Activated CD4-positive, alpha-beta T cell treated with anti-CD3 and anti-CD28 coated beads, Interleukin-2, amount 50 U/mL, for 48 hours (primary cell): ENCODE measurements around the gene NFATC2.
A peak's percentile ranks its signal among the peaks of the same experiment; 100 is the strongest.
"Not testable (repeated sequence)": the region's sequence is repeated elsewhere in the genome, so short reads cannot be mapped to it uniquely, and the experiment has no call there.

Experiments
- DNase-seq, 2 experiments: peaks; one replicate each; pipeline ENCODE4 v3.0.0-alpha.2; 2020

NFATC2 gene

GRCh38 chr20:51542571-51543421 is at the start of gene NFATC2:
Gene NFATC2, minus strand, starts transcription at chr20:51542719. Its CDS starts 220 bp downstream, at chr20:51542499.
- DNase-seq, result peak; percentile 54 to 58

- no peak for DNase-seq
These were observed 49.4 kb upstream of the NFATC2 start for GRCh38 chr20:51591871-51592270.

- DNase-seq, result no peak
These were observed 46.2 kb upstream of the NFATC2 start for GRCh38 chr20:51588762-51589161.

GRCh38 chr20:51587145-51587544 is 44.6 kb upstream of the NFATC2 start:
- no peak for DNase-seq

- DNase-seq, result no peak
These were observed 43.5 kb upstream of the NFATC2 start for GRCh38 chr20:51586005-51586440.

GRCh38 chr20:51585148-51585547 is 42.6 kb upstream of the NFATC2 start:
- DNase-seq, result no peak

- DNase-seq, result no peak
These were observed 42.2 kb upstream of the NFATC2 start for GRCh38 chr20:51584737-51585136.

GRCh38 chr20:51584116-51584515 is 41.6 kb upstream of the NFATC2 start:
- no peak for DNase-seq

GRCh38 chr20:51583499-51583898 is 41.0 kb upstream of the NFATC2 start:
- no peak for DNase-seq

- DNase-seq, result no peak
These were observed 40.6 kb upstream of the NFATC2 start for GRCh38 chr20:51583073-51583472.

GRCh38 chr20:51581571-51581970 is 39.1 kb upstream of the NFATC2 start:
- no peak for DNase-seq

GRCh38 chr20:51579137-51579536 is 36.6 kb upstream of the NFATC2 start:
- no peak for DNase-seq

GRCh38 chr20:51578145-51578459 is 35.6 kb upstream of the NFATC2 start:
- DNase-seq, result no peak

GRCh38 chr20:51577432-51578144 is 35.1 kb upstream of the NFATC2 start:
- no peak for DNase-seq

- DNase-seq, result no peak
These were observed 33.0 kb upstream of the NFATC2 start for GRCh38 chr20:51575486-51575885.

- peak; percentile 57 to 67 for DNase-seq
These were observed 31.9 kb upstream of the NFATC2 start for GRCh38 chr20:51574248-51575033.

GRCh38 chr20:51573576-51574243 is 31.2 kb upstream of the NFATC2 start:
- no peak for DNase-seq

GRCh38 chr20:51571460-51571794 is 28.9 kb upstream of the NFATC2 start:
- DNase-seq, result no peak

GRCh38 chr20:51570739-51571459 is 28.4 kb upstream of the NFATC2 start:
- DNase-seq, result no peak

GRCh38 chr20:51569815-51570738 is 27.6 kb upstream of the NFATC2 start:
- no peak for DNase-seq

- not testable (repeated sequence) for DNase-seq
These were observed 26.0 kb upstream of the NFATC2 start for GRCh38 chr20:51568533-51568932.
